Thyroid gland (tissue), 4 donors: ENCODE data around the gene GPR35. TPM values are rescaled to one million over a fixed set of nuclear protein-coding genes. Genes with fewer than 3 reads are reported as not detected.

Source experiments
- DNase-seq, 2 donors: peaks; one replicate each; pipeline ENCODE4 v3.0.0-alpha.2; 2019
- H3K27ac ChIP-seq, 3 donors: fragments of 200-600 bp; sonication (generic); 1 replicate in 2 of 3; 2 replicates in 1 of 3; pipeline ENCODE4 v1.5.1; 2016 to 2019; ENCODE audit warnings: mild to moderate bottlenecking in 1 of 3, moderate library complexity in 1 of 3
- H3K27me3 ChIP-seq: fragments of 200-600 bp; sonication (generic); one replicate; pipeline ENCODE4 v1.5.1; 2019
- H3K36me3 ChIP-seq, 2 donors: fragments of 200-600 bp; sonication (generic); one replicate each; pipeline ENCODE4 v1.5.1; 2016 to 2019
- H3K4me1 ChIP-seq, 2 donors: fragments of 200-600 bp; sonication (generic); one replicate each; pipeline ENCODE4 v1.5.1; 2017 to 2019
- H3K4me3 ChIP-seq, 3 donors: fragments of 200-600 bp; sonication (generic); replicated peaks in 1 of 3; 1 replicate in 2 of 3; 2 replicates in 1 of 3; pipeline ENCODE4 v1.5.1; 2016; ENCODE audit warnings: mild to moderate bottlenecking in 1 of 3
- H3K9me3 ChIP-seq: fragments of 200-600 bp; sonication (generic); one replicate; pipeline ENCODE4 v1.5.1; 2017
- POLR2A ChIP-seq, 2 donors: fragments of 450-650 bp; IDR thresholded peaks; one replicate each; pipeline ENCODE4 v1.6.1; 2017; ENCODE audit warnings: antibody characterized with exemption in 2 of 2, mild to moderate bottlenecking in 2 of 2, moderate library complexity in 1 of 2
- WGBS, 2 donors: methylation state at CpG; one replicate each; pipeline ENCODE4 v1.1.5; 2017; 5-methylcytosine and 5-hydroxymethylcytosine counted together
- intact Hi-C: fragments of 100-400 bp; cut with DNase I; formaldehyde crosslinking; loops from one replicate; pipeline ENCODE4 v1.15.1; 2023
- total RNA-seq, 4 donors: library from RNA; depleted of rRNA; stranded (reverse); fragments of >200 nt; gene quantifications; one replicate each; pipeline ENCODE4 v1.2.3, GENCODE V29; 2016
- TF ChIP-seq, protein P1 (sequence below), 6 experiments: fragments of 200-600 bp in 3 of 6; fragments of 450-650 bp in 3 of 6; sonication (generic) in 3 of 6; IDR thresholded peaks; one replicate each; pipeline ENCODE4 v1.5.1; 2016 to 2019; ENCODE audit warnings: antibody characterized with exemption in 6 of 6, mild to moderate bottlenecking in 2 of 6, inconsistent platforms in 1 of 6, moderate library complexity in 1 of 6

GPR35 gene, protein sequence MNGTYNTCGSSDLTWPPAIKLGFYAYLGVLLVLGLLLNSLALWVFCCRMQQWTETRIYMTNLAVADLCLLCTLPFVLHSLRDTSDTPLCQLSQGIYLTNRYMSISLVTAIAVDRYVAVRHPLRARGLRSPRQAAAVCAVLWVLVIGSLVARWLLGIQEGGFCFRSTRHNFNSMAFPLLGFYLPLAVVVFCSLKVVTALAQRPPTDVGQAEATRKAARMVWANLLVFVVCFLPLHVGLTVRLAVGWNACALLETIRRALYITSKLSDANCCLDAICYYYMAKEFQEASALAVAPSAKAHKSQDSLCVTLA
- 1 to 10 TPM in 2 of 4 donors, under 1 TPM in 2; 0.29 to 1.7 (median 1.0) TPM for total RNA-seq

DNA sequence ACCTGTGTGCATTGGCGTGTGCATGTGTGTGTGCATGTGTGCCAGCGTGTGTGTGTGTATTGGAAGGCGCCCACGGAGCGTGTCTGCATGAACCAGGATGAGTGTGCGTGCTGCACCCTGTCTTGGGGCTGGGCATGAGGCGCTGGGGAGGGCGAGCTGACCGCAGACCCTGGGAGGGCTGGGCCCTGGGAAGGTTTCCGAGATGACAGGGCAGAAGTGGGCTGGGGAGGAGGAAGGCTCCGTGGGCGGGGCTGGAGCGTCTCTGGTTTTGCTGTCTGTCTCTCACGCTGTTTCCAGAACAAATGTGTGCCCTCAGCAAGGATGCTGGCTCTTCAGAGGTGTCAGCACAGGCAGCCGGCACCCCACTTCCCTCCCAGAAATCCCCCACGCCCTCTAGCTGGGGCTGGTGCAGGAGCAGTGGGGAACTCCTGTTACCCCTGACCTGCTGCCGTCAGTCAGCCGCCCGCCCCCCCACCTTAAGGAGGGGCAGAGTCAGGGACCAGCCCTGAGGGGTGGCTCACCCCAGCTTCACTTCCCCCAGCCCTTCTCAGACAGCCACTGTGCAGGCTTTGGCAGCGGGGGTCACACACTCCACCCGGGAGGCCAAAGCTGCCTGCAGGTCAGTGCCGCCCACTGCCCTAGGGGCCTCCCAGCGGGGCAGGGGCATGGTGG lies at the start of gene GPR35:
Gene GPR35 (plus strand): TSS at position 531 of the 672 bp plus-strand sequence. CDS start 4,473 bp downstream, outside the sequence.
- H3K9me3 ChIP-seq, result no peaks in the 10 kb centered on the region
- H3K4me3 ChIP-seq, result no peak within 1 kb of the TSS
- WGBS, 2 donors, result 69 to 70% methylated on average over 10 to 22 of the region's 23 CpGs
- H3K27me3 ChIP-seq, result no peaks in the 10 kb centered on the region
- peak in 1 of 2 donors; percentile 2 for DNase-seq
- intact Hi-C loops, result no loop called here
- no peaks in the 10 kb centered on the region for H3K4me1 ChIP-seq
- H3K27ac ChIP-seq, result no peak within 1 kb of the TSS
- H3K36me3 ChIP-seq, result no peaks in the 10 kb centered on the region
- no peak for TF ChIP-seq POLR2A (IDR thresholded peaks at IDR 0.05)
- TF ChIP-seq, protein P1, sequence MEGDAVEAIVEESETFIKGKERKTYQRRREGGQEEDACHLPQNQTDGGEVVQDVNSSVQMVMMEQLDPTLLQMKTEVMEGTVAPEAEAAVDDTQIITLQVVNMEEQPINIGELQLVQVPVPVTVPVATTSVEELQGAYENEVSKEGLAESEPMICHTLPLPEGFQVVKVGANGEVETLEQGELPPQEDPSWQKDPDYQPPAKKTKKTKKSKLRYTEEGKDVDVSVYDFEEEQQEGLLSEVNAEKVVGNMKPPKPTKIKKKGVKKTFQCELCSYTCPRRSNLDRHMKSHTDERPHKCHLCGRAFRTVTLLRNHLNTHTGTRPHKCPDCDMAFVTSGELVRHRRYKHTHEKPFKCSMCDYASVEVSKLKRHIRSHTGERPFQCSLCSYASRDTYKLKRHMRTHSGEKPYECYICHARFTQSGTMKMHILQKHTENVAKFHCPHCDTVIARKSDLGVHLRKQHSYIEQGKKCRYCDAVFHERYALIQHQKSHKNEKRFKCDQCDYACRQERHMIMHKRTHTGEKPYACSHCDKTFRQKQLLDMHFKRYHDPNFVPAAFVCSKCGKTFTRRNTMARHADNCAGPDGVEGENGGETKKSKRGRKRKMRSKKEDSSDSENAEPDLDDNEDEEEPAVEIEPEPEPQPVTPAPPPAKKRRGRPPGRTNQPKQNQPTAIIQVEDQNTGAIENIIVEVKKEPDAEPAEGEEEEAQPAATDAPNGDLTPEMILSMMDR (IDR thresholded peaks at IDR 0.05), result no peak

DNA sequence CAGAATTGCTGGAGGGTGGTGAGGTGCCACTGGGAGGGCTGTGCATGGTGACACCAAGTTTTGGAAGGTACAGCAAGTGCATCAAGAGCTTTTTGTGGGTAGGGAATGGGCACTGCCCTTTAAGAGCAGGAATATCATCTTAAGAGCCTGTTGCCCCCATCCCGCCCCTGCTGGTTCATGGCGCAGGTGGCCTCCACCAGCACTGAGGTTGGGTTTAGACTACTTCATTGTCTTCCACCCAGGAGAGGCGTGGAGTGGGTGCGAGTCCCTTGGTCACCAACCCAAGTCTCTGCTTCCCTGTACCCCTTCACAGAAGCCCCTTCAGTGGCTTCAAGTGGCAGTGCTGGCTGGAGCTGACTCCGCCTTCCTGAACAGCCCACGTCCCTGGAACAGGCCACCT lies 49.2 kb upstream of the GPR35 start:
- H3K27ac ChIP-seq, result no peak overlapping the region
- peaks cover 24 to 40% of the 10 kb centered on the region in 2 donors for H3K36me3 ChIP-seq

DNA sequence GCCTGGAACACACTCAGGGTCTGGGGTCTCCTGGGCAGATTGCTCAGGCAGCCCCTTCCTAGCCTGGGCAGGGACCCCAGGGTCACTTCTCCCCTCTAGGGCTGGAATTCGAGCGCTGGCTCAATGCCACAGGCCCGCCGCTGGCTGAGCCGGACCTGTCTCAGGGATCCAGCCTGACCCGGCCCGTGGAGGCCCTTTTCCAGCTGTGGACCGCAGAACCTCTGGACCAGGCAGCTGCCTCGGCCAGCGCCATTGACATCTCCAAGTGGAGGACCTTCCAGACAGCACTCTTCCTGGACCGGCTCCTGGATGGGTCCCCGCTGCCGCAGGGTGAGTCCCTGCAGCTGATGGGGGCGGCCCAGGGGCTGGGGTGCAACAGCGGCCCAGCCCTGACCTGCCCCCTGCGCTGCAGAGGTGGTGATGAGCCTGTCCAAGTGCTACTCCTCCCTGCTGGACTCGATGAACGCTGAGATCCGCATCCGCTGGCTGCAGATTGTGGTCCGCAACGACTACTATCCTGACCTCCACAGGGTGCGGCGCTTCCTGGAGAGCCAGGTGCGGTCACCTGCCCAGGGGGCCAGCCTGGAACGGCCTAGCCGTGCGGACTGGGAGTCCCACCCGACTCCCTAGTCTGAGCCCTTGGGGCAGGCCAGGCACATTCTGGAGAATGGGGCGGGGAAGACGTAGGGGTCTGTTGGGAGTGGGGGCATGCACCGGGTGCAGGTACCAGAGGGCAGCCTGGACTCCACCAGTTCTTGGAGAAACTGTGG lies 48.7 kb upstream of the GPR35 start:
- no peaks in the 10 kb centered on the region for H3K9me3 ChIP-seq
- WGBS, 2 donors, result 97% methylated on average over 19 to 23 of the region's 32 CpGs
- no peak overlapping the region for H3K4me3 ChIP-seq
- no peak overlapping the region for H3K27ac ChIP-seq
- DNase-seq, result no peak
- no peaks in the 10 kb centered on the region for H3K27me3 ChIP-seq
- H3K4me1 ChIP-seq, result peaks cover 10 to 21% of the 10 kb centered on the region in 2 donors
- peaks cover 24 to 40% of the 10 kb centered on the region in 2 donors for H3K36me3 ChIP-seq
- intact Hi-C loops, result no loop called here
- TF ChIP-seq, protein P1 (IDR thresholded peaks at IDR 0.05), result no peak
- no peak for TF ChIP-seq POLR2A (IDR thresholded peaks at IDR 0.05)

More for the DNA sequence above, 49.2 kb upstream of the GPR35 start:
- 80 to 84% methylated on average over 6 of the region's 6 CpGs for WGBS, 2 donors
- TF ChIP-seq, protein P1 (IDR thresholded peaks at IDR 0.05), result no peak
- TF ChIP-seq POLR2A (IDR thresholded peaks at IDR 0.05), result no peak
- H3K9me3 ChIP-seq, result no peaks in the 10 kb centered on the region
- peaks cover 10 to 21% of the 10 kb centered on the region in 2 donors for H3K4me1 ChIP-seq
- intact Hi-C loops, result no loop called here
- DNase-seq, result no peak
- no peak overlapping the region for H3K4me3 ChIP-seq
- no peaks in the 10 kb centered on the region for H3K27me3 ChIP-seq

DNA sequence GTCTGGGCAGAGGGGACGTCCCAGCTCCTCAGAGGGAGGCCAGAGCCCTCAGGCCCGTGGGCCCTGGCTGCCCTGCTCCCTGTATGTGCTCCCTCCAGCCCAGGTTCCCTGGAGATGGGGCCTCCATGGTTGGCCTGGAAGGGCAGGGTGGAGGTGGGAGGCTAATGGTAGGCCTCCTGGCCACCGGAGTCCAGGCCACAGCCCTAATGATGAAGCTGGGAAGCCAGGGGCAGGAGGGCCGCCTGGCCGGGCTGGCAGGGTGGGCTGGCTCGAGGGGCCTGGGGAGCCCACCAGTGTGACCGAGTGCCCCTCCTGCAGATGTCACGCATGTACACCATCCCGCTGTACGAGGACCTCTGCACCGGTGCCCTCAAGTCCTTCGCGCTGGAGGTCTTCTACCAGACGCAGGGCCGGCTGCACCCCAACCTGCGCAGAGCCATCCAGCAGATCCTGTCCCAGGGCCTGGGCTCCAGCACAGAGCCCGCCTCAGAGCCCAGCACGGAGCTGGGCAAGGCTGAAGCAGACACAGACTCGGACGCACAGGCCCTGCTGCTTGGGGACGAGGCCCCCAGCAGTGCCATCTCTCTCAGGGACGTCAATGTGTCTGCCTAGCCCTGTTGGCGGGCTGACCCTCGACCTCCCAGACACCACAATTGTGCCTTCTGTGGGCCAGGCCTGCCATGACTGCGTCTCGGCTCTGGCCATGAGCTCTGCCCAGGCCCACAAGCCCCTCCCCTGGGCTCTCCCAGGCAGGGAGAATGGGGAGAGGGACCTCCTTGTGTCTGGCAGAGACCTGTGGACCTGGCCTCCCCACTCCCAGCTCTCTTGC lies 47.8 kb upstream of the GPR35 start:
- WGBS, 2 donors, result 89 to 96% methylated on average over 6 to 19 of the region's 26 CpGs
- no peak overlapping the region for H3K4me3 ChIP-seq
- H3K9me3 ChIP-seq, result no peaks in the 10 kb centered on the region
- DNase-seq, result no peak
- intact Hi-C loops, result no loop called here
- H3K4me1 ChIP-seq, result peaks cover 10 to 21% of the 10 kb centered on the region in 2 donors
- H3K36me3 ChIP-seq, result peaks cover 24 to 40% of the 10 kb centered on the region in 2 donors
- H3K27ac ChIP-seq, result no peak overlapping the region
- TF ChIP-seq POLR2A (IDR thresholded peaks at IDR 0.05), result no peak
- no peaks in the 10 kb centered on the region for H3K27me3 ChIP-seq

DNA sequence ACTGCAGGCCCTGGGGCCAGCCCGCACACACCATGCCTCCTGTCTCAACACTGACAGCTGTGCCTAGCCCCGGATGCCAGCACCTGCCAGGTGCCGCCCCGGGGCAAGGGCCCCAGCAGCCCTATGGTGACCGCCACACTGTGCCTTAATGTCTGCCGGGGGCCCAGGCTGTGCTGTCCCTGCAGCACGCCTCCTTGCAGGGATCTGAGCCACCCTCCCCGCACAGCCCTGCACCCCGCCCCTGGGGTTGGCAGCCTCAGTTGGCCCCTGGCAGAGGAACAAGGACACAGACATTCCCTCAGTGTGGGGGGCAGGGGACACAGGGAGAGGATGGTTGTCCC lies 47.2 kb upstream of the GPR35 start:
- no peak for DNase-seq
- H3K4me1 ChIP-seq, result peaks cover 10 to 21% of the 10 kb centered on the region in 2 donors
- WGBS, 2 donors, result 91 to 100% methylated on average over 5 to 6 of the region's 9 CpGs
- no peaks in the 10 kb centered on the region for H3K9me3 ChIP-seq
- no peaks in the 10 kb centered on the region for H3K27me3 ChIP-seq
- no peak for TF ChIP-seq POLR2A (IDR thresholded peaks at IDR 0.05)
- TF ChIP-seq, protein P1 (IDR thresholded peaks at IDR 0.05), result no peak
- H3K4me3 ChIP-seq, result no peak overlapping the region
- H3K27ac ChIP-seq, result no peak overlapping the region
- intact Hi-C loops, result no loop called here
- peaks cover 24 to 40% of the 10 kb centered on the region in 2 donors for H3K36me3 ChIP-seq
